Right lobe of liver (tissue), 6 donors: ENCODE measurements around the gene NENF. TPM values are rescaled to one million over a fixed set of nuclear protein-coding genes. Genes with fewer than 3 reads are reported as not detected.

Experiments
- ATAC-seq, 4 donors: fragments of 200-7000 bp; cut with Tn5 transposase; one replicate each; pipeline ENCODE4 v1.9.1; 2020; ENCODE audit warnings: mild to moderate bottlenecking in 4 of 4, moderate library complexity in 4 of 4
- DNase-seq, 3 donors: peaks; one replicate each; pipeline ENCODE4 v3.0.0-alpha.2; 2020
- H3K27ac ChIP-seq, 3 donors: fragments of 200-600 bp; one replicate each; pipeline ENCODE4 v1.8.0; 2022
- H3K27me3 ChIP-seq, 2 donors: fragments of 200-600 bp; one replicate each; pipeline ENCODE4 v1.8.0; 2022
- H3K36me3 ChIP-seq, 4 donors: fragments of 200-600 bp; sonication (generic) in 1 of 4; one replicate each; pipeline versions ENCODE4 v1.5.1 to v1.8.0; 2017 to 2022; ENCODE audit warnings: control low read depth in 1 of 4
- H3K4me1 ChIP-seq, 4 donors: fragments of 200-600 bp; sonication (generic) in 1 of 4; one replicate each; pipeline versions ENCODE4 v1.5.1 to v1.8.0; 2017 to 2022; ENCODE audit warnings: control low read depth in 1 of 4
- H3K4me3 ChIP-seq, 3 donors: fragments of 200-600 bp; one replicate each; pipeline ENCODE4 v1.8.0; 2022
- H3K9me3 ChIP-seq, 4 donors: fragments of 200-600 bp; sonication (generic) in 1 of 4; one replicate each; pipeline versions ENCODE4 v1.5.1 to v1.8.0; 2017 to 2022; ENCODE audit warnings: control low read depth in 1 of 4
- CTCF ChIP-seq, 4 donors: fragments of 200-600 bp in 3 of 4; fragments of 450-650 bp in 1 of 4; IDR thresholded peaks; one replicate each; pipeline versions ENCODE4 v1.5.1 to v1.8.0; 2016 to 2022; ENCODE audit warnings: antibody characterized with exemption in 4 of 4, mild to moderate bottlenecking in 2 of 4
- POLR2A ChIP-seq: fragments of 450-650 bp; IDR thresholded peaks from one replicate; pipeline ENCODE4 v1.6.1; 2017; ENCODE audit warnings: antibody characterized with exemption, mild to moderate bottlenecking
- WGBS: methylation state at CpG from one replicate; pipeline ENCODE4 v1.1.6; 2018; ENCODE audit warnings: low coverage, low lambda C conversion rate; ENCODE audit not compliant: insufficient coverage; ENCODE audit errors: missing lambda C conversion rate; 5-methylcytosine and 5-hydroxymethylcytosine counted together
- intact Hi-C, 2 donors: fragments of 100-400 bp; cut with DNase I; formaldehyde crosslinking; loops; one replicate each; pipeline versions ENCODE4 v1.11.2 to v1.14.1; 2022
- total RNA-seq, 6 experiments: library from RNA; depleted of rRNA in 2 of 6; stranded (reverse); fragments of >200 nt in 2 of 6; fragmentation: NEBNext Ultra II Directional in 3 of 6; extraction: Animal tissue kit (Norgen Biotek cat#: 25700) in 3 of 6; gene quantifications; one replicate each; pipeline versions ENCODE4 v1.1.0 to v1.2.4, GENCODE V29; 2016 to 2023
- donor health status: DM: no; HTN: yes; CAD: no.
- donor health status: DM: no; HTN: no; CAD: no.
- donor health status: DM: no; HTN: no; CAD: no.
- donor health status: DM: no; HTN: yes; CAD: no.
- donor health status: DM: no; HTN: yes; CAD: no.

NENF gene
- total RNA-seq, 6 experiments from 2014 or later: 23.0 to 49.0 (median 27.9) TPM

GRCh38 chr1:212482637-212483441 lies 50.1 kb downstream of the NENF start:
- no peak for ATAC-seq
- DNase-seq: no peak
- Histone ChIP-seq H3K9me3 (no peaks in the 10 kb centered on the region), H3K36me3 (no peaks in the 10 kb centered on the region), H3K27ac (no peak overlapping the region), H3K4me3 (no peak overlapping the region), H3K27me3 (no peaks in the 10 kb centered on the region), H3K4me1 (no peaks in the 10 kb centered on the region)
- no peak for TF ChIP-seq POLR2A
- TF ChIP-seq CTCF (IDR thresholded peaks at IDR 0.05): no peak
- WGBS: 58% methylated on average over 2 of the region's 14 CpGs
- intact Hi-C loops: no loop called here

GRCh38 chr1:212484701-212485570 lies 52.2 kb downstream of the NENF start:
- WGBS: 100% methylated on average over 3 of the region's 11 CpGs
- no peaks in the 10 kb centered on the region for H3K27me3 ChIP-seq
- no peaks in the 10 kb centered on the region for H3K9me3 ChIP-seq
- TF ChIP-seq POLR2A (no peak), CTCF (IDR thresholded peaks at IDR 0.05) (no peak)
- no peak for ATAC-seq
- intact Hi-C loops: no loop called here
- H3K36me3 ChIP-seq: no peaks in the 10 kb centered on the region
- peaks cover 0 to 6% (median 0%) of the 10 kb centered on the region in 4 donors for H3K4me1 ChIP-seq
- no peak for DNase-seq
- no peak overlapping the region for H3K27ac ChIP-seq
- no peak overlapping the region for H3K4me3 ChIP-seq

- intact Hi-C loops: no loop called here
- no peak overlapping the region for H3K27ac ChIP-seq
- H3K4me3 ChIP-seq: no peak overlapping the region
- TF ChIP-seq POLR2A (no peak), CTCF (IDR thresholded peaks at IDR 0.05) (no peak)
- H3K27me3 ChIP-seq: no peaks in the 10 kb centered on the region
- ATAC-seq (no peak), DNase-seq (no peak)
- 73% methylated on average over 4 of the region's 4 CpGs for WGBS
- peaks cover 0 to 6% (median 0%) of the 10 kb centered on the region in 4 donors for H3K4me1 ChIP-seq
- H3K36me3 ChIP-seq: no peaks in the 10 kb centered on the region
- no peaks in the 10 kb centered on the region for H3K9me3 ChIP-seq
These were observed 52.8 kb downstream of the NENF start for GRCh38 chr1:212485571-212485912.

GRCh38 chr1:212485913-212486618 lies 53.3 kb downstream of the NENF start:
- Histone ChIP-seq H3K4me1 (peaks cover 0 to 6% (median 0%) of the 10 kb centered on the region in 4 donors), H3K27ac (no peak overlapping the region), H3K4me3 (no peak overlapping the region), H3K9me3 (no peaks in the 10 kb centered on the region), H3K36me3 (no peaks in the 10 kb centered on the region), H3K27me3 (no peaks in the 10 kb centered on the region)
- intact Hi-C loops: no loop called here
- ATAC-seq (peak in 3 of 4 donors; percentile 26 to 34 (median 28)), DNase-seq (peak in 1 of 3 donors; percentile 60)
- 29% methylated on average over 4 of the region's 10 CpGs for WGBS
- TF ChIP-seq POLR2A: no peak
- no peak for TF ChIP-seq CTCF (IDR thresholded peaks at IDR 0.05)
